HEK293 (cell line): Measurements from ENCODE around the gene BMP6.

Source experiments
- CTCF ChIA-PET: fragments of 350-600 bp; formaldehyde crosslinking; extraction: SDS; loops from one replicate; lab custom pipeline; 2021; ENCODE audit warnings: antibody characterized with exemption; lab: Yijun Ruan, JAX
- POLR2A ChIA-PET: fragments of 300-600 bp; formaldehyde crosslinking; extraction: SDS; loops from one replicate; lab custom pipeline; 2020; ENCODE audit warnings: antibody characterized with exemption, inconsistent platforms; lab: Yijun Ruan, JAX
- H3K27ac ChIP-seq: fragments of 200-500 bp; sonication (Bioruptor generic); 2 replicates; pipeline ENCODE4 v1.5.1; 2014; ENCODE audit warnings: low read depth, low read length, control low read depth, inconsistent platforms; ENCODE audit errors: extremely low read depth
- H3K36me3 ChIP-seq, 2 experiments: fragments of 200-500 bp in 1 of 2; sonication (Bioruptor generic) in 1 of 2; 1 replicate in 1 of 2; 2 replicates in 1 of 2; pipeline ENCODE4 v1.5.1; 2014 to 2017; ENCODE audit warnings: inconsistent platforms in 2 of 2, low read length in 2 of 2; ENCODE audit not compliant: control insufficient read depth in 2 of 2, insufficient read depth in 1 of 2
- H3K4me1 ChIP-seq: fragments of 200-500 bp; sonication (Bioruptor generic); 2 replicates; pipeline ENCODE4 v1.5.1; 2014; ENCODE audit warnings: mild to moderate bottlenecking, low read length, inconsistent platforms; ENCODE audit not compliant: control insufficient read depth, insufficient read depth
- H3K4me3 ChIP-seq: 2 replicates; pipeline ENCODE4 v1.5.1; 2011; ENCODE audit warnings: low read depth, mild to moderate bottlenecking, control low read depth, low read length, moderate library complexity
- H3K9me3 ChIP-seq: fragments of 200-500 bp; sonication (Bioruptor generic); 2 replicates; pipeline ENCODE4 v1.5.1; 2014; ENCODE audit warnings: low read depth, low read length, inconsistent platforms; ENCODE audit not compliant: control insufficient read depth, insufficient read depth
- FEZF1 ChIP-seq: fragments of 450-650 bp; formaldehyde crosslinking; IDR thresholded peaks from 2 replicates; pipeline ENCODE4 v1.5.1; 2016; ENCODE audit warnings: missing biosample characterization, missing genetic modification characterization
- GLIS1 ChIP-seq: fragments of 450-650 bp; formaldehyde crosslinking; IDR thresholded peaks from 2 replicates; pipeline ENCODE4 v1.5.1; 2016; ENCODE audit warnings: missing biosample characterization, missing genetic modification characterization
- IKZF3 ChIP-seq: fragments of 450-650 bp; IDR thresholded peaks from 2 replicates; pipeline ENCODE4 v1.5.0; 2018; ENCODE audit warnings: missing biosample characterization, mild to moderate bottlenecking, missing genetic modification characterization, moderate library complexity
- KLF7 ChIP-seq: fragments of 450-650 bp; formaldehyde crosslinking; IDR thresholded peaks from 2 replicates; pipeline ENCODE4 v1.5.1; 2016; ENCODE audit warnings: missing biosample characterization, missing genetic modification characterization, borderline replicate concordance
- MZF1 ChIP-seq: fragments of 450-650 bp; formaldehyde crosslinking; IDR thresholded peaks from 2 replicates; pipeline ENCODE4 v1.5.1; 2017; ENCODE audit warnings: missing biosample characterization, missing genetic modification characterization, borderline replicate concordance
- WT1 ChIP-seq: fragments of 450-650 bp; formaldehyde crosslinking; IDR thresholded peaks from 2 replicates; pipeline ENCODE4 v1.5.1; 2016; ENCODE audit warnings: missing biosample characterization, missing genetic modification characterization
- ZBTB11 ChIP-seq: fragments of 450-650 bp; formaldehyde crosslinking; conservative IDR thresholded peaks from 2 replicates; pipeline ENCODE4 v1.5.1; 2016; ENCODE audit warnings: low read depth, missing biosample characterization, missing genetic modification characterization
- ZBTB21 ChIP-seq: fragments of 450-650 bp; formaldehyde crosslinking; IDR thresholded peaks from 2 replicates; pipeline ENCODE4 v1.5.1; 2017; ENCODE audit warnings: missing biosample characterization, missing genetic modification characterization
- ZEB2 ChIP-seq: fragments of 450-650 bp; formaldehyde crosslinking; IDR thresholded peaks from 2 replicates; pipeline ENCODE4 v1.5.1; 2016; ENCODE audit warnings: missing biosample characterization, missing genetic modification characterization
- ZFP69B ChIP-seq: fragments of 450-650 bp; formaldehyde crosslinking; IDR thresholded peaks from 2 replicates; pipeline ENCODE4 v1.5.1; 2016; ENCODE audit warnings: missing biosample characterization, missing genetic modification characterization
- ZNF121 ChIP-seq: fragments of 450-650 bp; formaldehyde crosslinking; IDR thresholded peaks from 2 replicates; pipeline ENCODE4 v1.5.1; 2016; ENCODE audit warnings: missing biosample characterization, missing genetic modification characterization
- ZNF521 ChIP-seq: fragments of 450-650 bp; formaldehyde crosslinking; IDR thresholded peaks from 2 replicates; pipeline ENCODE4 v1.5.1; 2017; ENCODE audit warnings: missing biosample characterization, mild to moderate bottlenecking, missing genetic modification characterization
- ZNF529 ChIP-seq: fragments of 450-650 bp; formaldehyde crosslinking; IDR thresholded peaks from 2 replicates; pipeline ENCODE4 v1.5.1; 2017; ENCODE audit warnings: missing genetic modification characterization, missing biosample characterization; ENCODE audit not compliant: insufficient replicate concordance
- ZNF580 ChIP-seq: fragments of 450-650 bp; formaldehyde crosslinking; IDR thresholded peaks from 2 replicates; pipeline ENCODE4 v1.5.1; 2016; ENCODE audit warnings: missing biosample characterization, missing genetic modification characterization
- ZNF596 ChIP-seq: fragments of 450-650 bp; IDR thresholded peaks from 2 replicates; pipeline ENCODE4 v1.5.0; 2018; ENCODE audit warnings: missing biosample characterization, mild to moderate bottlenecking, missing genetic modification characterization, moderate library complexity
- ZNF626 ChIP-seq: fragments of 450-650 bp; sonication (Bioruptor Pico); formaldehyde crosslinking; IDR thresholded peaks from 2 replicates; pipeline ENCODE4 v1.5.1; 2018; ENCODE audit warnings: missing biosample characterization, missing genetic modification characterization, inconsistent platforms
- ZNF658 ChIP-seq: fragments of 450-650 bp; formaldehyde crosslinking; IDR thresholded peaks from 2 replicates; pipeline ENCODE4; 2016; ENCODE audit warnings: missing biosample characterization, missing genetic modification characterization
- ZNF660 ChIP-seq: fragments of 450-650 bp; IDR thresholded peaks from 2 replicates; pipeline ENCODE4 v1.5.1; 2018; ENCODE audit warnings: missing biosample characterization, mild to moderate bottlenecking, missing genetic modification characterization
- ZNF843 ChIP-seq: fragments of 450-650 bp; formaldehyde crosslinking; IDR thresholded peaks from 2 replicates; pipeline ENCODE4 v1.5.1; 2016; ENCODE audit warnings: missing biosample characterization, missing genetic modification characterization
- ZSCAN30 ChIP-seq: fragments of 450-650 bp; IDR thresholded peaks from 2 replicates; pipeline ENCODE4 v1.5.1; 2018; ENCODE audit warnings: missing biosample characterization, mild to moderate bottlenecking, missing genetic modification characterization, moderate library complexity
- TF ChIP-seq, protein P1 (sequence below): fragments of 450-650 bp; formaldehyde crosslinking; IDR thresholded peaks from 2 replicates; pipeline ENCODE4 v1.5.1; 2017; ENCODE audit warnings: missing biosample characterization, missing genetic modification characterization
- TF ChIP-seq, protein P2 (sequence below): fragments of 450-650 bp; formaldehyde crosslinking; IDR thresholded peaks from 2 replicates; pipeline ENCODE4 v1.5.1; 2016; ENCODE audit warnings: missing biosample characterization, missing genetic modification characterization

BMP6 gene

DNA sequence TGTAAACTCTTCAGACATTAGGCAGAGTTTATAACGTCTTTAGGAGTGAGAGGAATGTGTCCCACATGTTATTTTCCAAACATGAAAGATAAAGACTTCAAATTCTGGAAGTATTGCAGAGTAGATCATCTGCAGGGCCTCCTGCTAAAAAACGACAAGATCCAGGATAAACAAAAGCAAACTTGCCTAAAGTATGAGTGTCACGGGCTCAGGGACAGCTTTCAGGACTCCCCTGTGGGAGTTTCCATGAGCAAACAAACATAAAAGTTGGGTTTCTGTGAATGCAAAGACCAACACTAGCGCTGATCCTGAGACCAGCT lies 107.8 kb downstream of the BMP6 start:
- POLR2A ChIA-PET, result no interaction called here
- Histone ChIP-seq H3K36me3 (no peaks in the 10 kb centered on the region), H3K4me1 (peaks cover 6% of the 10 kb centered on the region)
- TF ChIP-seq IKZF3 (tag by site-specific recombination) (0 out of 2 replicates have a peak, but pooled peaks have one; percentile 23), KLF7 (tag by site-specific recombination) (no peak), ZNF121 (tag by site-specific recombination) (no peak), ZBTB21 (0 out of 2 replicates have a peak, but pooled peaks have one; percentile 9), WT1 (tag by site-specific recombination) (peak; percentile 51; the same call in 1 of the 2 replicates)
- TF ChIP-seq, protein P1, sequence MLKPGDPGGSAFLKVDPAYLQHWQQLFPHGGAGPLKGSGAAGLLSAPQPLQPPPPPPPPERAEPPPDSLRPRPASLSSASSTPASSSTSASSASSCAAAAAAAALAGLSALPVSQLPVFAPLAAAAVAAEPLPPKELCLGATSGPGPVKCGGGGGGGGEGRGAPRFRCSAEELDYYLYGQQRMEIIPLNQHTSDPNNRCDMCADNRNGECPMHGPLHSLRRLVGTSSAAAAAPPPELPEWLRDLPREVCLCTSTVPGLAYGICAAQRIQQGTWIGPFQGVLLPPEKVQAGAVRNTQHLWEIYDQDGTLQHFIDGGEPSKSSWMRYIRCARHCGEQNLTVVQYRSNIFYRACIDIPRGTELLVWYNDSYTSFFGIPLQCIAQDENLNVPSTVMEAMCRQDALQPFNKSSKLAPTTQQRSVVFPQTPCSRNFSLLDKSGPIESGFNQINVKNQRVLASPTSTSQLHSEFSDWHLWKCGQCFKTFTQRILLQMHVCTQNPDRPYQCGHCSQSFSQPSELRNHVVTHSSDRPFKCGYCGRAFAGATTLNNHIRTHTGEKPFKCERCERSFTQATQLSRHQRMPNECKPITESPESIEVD (tag by site-specific recombination), result peak; percentile 86
- TF ChIP-seq, all 188 proteins: peak for 4
- Histone ChIP-seq H3K27ac (no peak overlapping the region; the same call in 1 of the 2 replicates), H3K9me3 (no peaks in the 10 kb centered on the region), H3K4me3 (no peak overlapping the region)
- CTCF ChIA-PET, result interaction anchor here (0.6 to 1.0 kb wide), 4 partner anchors 32 to 217 kb away, joined by 3 to 4 read pairs (median 4); no protein-coding TSS in a partner anchor

DNA sequence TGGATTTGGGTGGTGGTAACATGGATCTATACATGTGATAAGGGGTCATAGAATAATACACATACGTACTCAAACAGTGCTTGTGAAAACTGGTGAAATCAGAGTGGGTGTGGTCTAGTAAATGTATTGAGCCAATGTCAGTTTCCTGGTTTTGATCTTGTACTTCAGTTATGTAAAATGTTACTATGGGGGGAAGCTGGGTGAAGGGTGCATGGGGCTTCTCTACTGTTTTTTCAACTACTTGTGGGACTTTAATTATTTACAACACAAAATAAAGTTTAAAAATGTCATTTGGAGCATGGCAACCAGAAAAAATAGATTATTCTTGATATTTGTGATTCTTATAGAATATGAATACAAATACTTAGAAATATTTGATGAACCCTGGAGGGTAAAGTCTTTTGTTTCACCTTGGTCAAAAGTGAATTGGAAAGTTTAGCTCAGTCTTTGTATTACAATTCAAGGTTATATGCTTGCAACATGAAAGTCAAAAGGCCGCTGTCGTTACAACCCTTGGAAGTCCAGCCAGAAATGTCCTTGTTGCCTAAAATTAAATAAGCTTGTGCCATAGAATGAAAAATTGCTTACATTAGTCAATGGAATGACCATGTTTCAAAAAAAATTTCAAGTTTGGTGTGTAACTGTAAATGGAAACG lies 110.6 kb downstream of the BMP6 start:
- Histone ChIP-seq H3K9me3 (no peaks in the 10 kb centered on the region), H3K27ac (no peak overlapping the region), H3K4me3 (no peak overlapping the region), H3K4me1 (peaks cover 6% of the 10 kb centered on the region)
- POLR2A ChIA-PET, result no interaction called here
- TF ChIP-seq ZSCAN30 (tag by site-specific recombination), result no peak
- peak; percentile 94 for TF ChIP-seq ZNF529 (tag by site-specific recombination)
- TF ChIP-seq, all 188 proteins: peak for 1
- no peaks in the 10 kb centered on the region for H3K36me3 ChIP-seq
- CTCF ChIA-PET, result interaction anchor here (0.6 to 0.7 kb wide), 4 partner anchors 23 to 838 kb away, joined by 3 to 5 read pairs (median 4); no protein-coding TSS in a partner anchor

DNA sequence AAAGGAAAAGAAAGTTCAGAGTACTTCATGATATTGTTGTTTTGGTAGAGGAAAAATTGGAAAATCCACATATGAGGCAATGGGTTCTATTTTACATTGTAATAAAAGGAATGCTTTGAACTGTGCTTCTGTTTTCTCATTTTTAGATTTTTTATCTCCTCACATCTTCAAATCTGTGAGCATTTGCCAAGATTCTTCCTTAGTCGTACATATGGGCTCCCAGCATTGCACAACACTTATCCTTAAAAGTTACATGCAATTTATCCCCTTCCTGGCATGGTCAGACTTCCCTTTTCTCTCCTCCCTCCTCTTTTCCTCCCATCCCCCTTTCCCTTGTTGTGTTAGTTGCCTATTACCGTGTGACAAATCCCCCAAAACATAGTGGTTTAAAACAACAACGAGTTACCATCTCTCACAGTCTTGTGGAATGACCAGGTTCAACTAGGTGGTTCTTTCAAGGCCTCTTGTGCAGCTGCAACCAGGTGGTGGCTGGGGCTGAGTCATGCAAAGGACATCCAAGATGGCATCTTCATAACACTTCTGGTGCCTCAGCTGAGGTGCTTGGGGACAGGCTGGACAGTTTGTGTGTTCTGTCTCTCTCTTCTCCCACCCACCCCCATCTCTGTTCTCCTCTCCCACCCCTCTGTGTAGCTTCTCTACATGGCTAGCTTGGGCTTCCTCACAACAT lies 116.0 kb downstream of the BMP6 start:
- CTCF ChIA-PET, result no interaction called here
- POLR2A ChIA-PET, result interaction anchor here (0.8 kb wide), 1 partner anchor 116 kb away, joined by 3 read pairs; no protein-coding TSS in a partner anchor
- TF ChIP-seq MZF1 (tag by site-specific recombination) (no peak), ZEB2 (tag by site-specific recombination) (no peak), ZNF626 (tag by site-specific recombination) (no peak), ZNF580 (no peak), ZFP69B (tag by site-specific recombination) (no peak), ZNF596 (tag by site-specific recombination) (no peak), ZNF658 (tag by site-specific recombination) (no peak), ZBTB11 (tag by site-specific recombination) (no peak), ZNF843 (no peak), ZNF660 (no peak), FEZF1 (no peak), ZNF521 (tag by site-specific recombination) (no peak), GLIS1 (tag by site-specific recombination) (no peak)
- TF ChIP-seq, protein P2, sequence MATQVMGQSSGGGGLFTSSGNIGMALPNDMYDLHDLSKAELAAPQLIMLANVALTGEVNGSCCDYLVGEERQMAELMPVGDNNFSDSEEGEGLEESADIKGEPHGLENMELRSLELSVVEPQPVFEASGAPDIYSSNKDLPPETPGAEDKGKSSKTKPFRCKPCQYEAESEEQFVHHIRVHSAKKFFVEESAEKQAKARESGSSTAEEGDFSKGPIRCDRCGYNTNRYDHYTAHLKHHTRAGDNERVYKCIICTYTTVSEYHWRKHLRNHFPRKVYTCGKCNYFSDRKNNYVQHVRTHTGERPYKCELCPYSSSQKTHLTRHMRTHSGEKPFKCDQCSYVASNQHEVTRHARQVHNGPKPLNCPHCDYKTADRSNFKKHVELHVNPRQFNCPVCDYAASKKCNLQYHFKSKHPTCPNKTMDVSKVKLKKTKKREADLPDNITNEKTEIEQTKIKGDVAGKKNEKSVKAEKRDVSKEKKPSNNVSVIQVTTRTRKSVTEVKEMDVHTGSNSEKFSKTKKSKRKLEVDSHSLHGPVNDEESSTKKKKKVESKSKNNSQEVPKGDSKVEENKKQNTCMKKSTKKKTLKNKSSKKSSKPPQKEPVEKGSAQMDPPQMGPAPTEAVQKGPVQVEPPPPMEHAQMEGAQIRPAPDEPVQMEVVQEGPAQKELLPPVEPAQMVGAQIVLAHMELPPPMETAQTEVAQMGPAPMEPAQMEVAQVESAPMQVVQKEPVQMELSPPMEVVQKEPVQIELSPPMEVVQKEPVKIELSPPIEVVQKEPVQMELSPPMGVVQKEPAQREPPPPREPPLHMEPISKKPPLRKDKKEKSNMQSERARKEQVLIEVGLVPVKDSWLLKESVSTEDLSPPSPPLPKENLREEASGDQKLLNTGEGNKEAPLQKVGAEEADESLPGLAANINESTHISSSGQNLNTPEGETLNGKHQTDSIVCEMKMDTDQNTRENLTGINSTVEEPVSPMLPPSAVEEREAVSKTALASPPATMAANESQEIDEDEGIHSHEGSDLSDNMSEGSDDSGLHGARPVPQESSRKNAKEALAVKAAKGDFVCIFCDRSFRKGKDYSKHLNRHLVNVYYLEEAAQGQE (tag by site-specific recombination), result no peak

More for the DNA sequence above, 116.0 kb downstream of the BMP6 start:
- no peak overlapping the region for H3K4me3 ChIP-seq
- H3K36me3 ChIP-seq, result no peaks in the 10 kb centered on the region
- no peak overlapping the region for H3K27ac ChIP-seq
- H3K4me1 ChIP-seq, result no peaks in the 10 kb centered on the region
- no peaks in the 10 kb centered on the region for H3K9me3 ChIP-seq
